Measurements from ENCODE around the gene SNX33. TPM values are rescaled to one million over a fixed set of nuclear protein-coding genes. Genes with fewer than 3 reads are reported as not detected.

The SNX33 gene
- 26.6 and 37.2 TPM in 2 replicates for total RNA-seq

DNA sequence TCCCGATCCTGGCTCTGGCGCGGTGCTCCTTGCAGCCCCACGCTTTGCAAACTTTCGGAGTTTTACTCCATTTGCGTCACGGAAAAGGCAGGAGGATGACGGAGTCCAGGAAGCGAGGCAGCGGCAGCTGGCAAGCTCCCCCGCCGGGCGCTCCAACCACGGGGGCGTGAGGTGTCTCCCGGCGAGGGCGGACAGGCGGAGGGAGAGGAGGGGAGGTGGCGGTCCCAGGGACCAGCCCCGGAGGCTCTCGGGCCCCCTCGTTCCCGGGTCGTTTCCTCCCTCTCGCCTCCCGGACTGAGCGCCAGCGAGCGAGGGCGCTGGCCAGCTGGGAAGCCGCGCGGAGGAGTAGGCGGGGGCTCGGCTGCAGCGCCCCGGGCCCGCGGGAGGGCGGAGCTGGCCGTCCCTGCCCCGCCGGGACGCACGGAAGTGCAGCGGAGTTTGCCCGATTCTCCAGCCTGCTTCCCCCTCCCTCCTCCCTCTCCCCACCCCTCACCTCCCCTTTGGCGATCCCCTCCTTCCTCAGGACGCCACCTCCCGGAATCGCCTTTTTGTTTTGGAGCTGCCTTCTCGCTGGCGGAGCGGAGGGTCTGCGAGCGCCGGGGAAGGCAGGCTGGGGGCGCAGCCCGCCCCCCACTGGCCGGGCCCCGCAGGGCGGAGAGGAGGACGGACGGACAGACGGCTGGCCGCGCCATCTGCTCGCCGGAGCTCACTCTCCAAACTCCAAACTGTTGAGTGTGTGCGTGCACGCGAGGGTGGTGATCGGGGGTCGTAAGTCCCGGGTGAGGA is at the start of gene SNX33:
Gene SNX33 (plus strand): TSS at position 543 of the 786 bp plus-strand sequence. CDS start 1,191 bp downstream, outside the sequence.

GRCh38 chr15:75625542-75626347 is 22.0 kb upstream of the SNX33 start, which contains the start of gene SNUPN:
TSS of gene SNUPN (minus strand) at chr15:75625725. CDS start at chr15:75621051, 4,674 bp downstream.

GRCh38 chr15:75639709-75640482 is 7.8 kb upstream of the SNX33 start, which contains the start of gene IMP3:
TSS of gene IMP3 (minus strand) at chr15:75640224. CDS start at chr15:75640168, 56 bp downstream.

Other genes starting within 250 kb of the SNX33 start
- 16.9 and 22.6 TPM in 2 replicates for gene SIN3A, start 196.2 kb upstream of the SNX33 start, total RNA-seq
- gene PTPN9, start 68.6 kb upstream of the SNX33 start, total RNA-seq, result 17.3 and 21.4 TPM in 2 replicates
- gene SNUPN, start 22.2 kb upstream of the SNX33 start, total RNA-seq, result 27.3 and 40.9 TPM in 2 replicates
- gene IMP3, start 7.7 kb upstream of the SNX33 start, total RNA-seq, result 91.4 and 112 TPM in 2 replicates
- 8.2 and 17.9 TPM in 2 replicates for gene CSPG4, start 64.9 kb downstream of the SNX33 start, total RNA-seq
- gene UBE2Q2, start 195.5 kb downstream of the SNX33 start, total RNA-seq, result 27.9 and 37.1 TPM in 2 replicates